Measurements from ENCODE around the gene MT1E.

MT1E gene

DNA sequence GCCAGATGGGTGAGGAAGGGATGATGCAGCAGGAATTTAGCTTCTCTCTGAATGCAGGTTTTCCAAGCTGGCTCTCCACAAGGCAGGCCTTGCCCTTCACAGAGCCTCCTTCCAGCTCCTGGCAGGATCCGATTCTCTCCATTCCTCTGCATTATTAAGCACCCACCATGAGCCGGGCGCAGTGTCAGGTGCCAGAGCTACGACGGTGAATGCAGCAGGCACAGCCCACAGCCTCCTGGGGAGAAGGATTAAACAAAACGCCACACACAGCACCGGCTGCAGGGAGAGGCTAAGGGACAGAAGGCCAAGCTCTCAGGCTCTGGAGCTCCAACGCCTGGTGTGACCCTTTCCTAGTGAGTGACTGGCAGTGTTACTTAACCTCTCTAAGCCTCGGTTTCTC is 24.3 kb upstream of the MT1E start:
- no peak for TF ChIP-seq EZH2phosphoT487 (IDR thresholded peaks at IDR 0.05; ENCODE audit: borderline replicate concordance, low read length)
- TF ChIP-seq, protein P1, sequence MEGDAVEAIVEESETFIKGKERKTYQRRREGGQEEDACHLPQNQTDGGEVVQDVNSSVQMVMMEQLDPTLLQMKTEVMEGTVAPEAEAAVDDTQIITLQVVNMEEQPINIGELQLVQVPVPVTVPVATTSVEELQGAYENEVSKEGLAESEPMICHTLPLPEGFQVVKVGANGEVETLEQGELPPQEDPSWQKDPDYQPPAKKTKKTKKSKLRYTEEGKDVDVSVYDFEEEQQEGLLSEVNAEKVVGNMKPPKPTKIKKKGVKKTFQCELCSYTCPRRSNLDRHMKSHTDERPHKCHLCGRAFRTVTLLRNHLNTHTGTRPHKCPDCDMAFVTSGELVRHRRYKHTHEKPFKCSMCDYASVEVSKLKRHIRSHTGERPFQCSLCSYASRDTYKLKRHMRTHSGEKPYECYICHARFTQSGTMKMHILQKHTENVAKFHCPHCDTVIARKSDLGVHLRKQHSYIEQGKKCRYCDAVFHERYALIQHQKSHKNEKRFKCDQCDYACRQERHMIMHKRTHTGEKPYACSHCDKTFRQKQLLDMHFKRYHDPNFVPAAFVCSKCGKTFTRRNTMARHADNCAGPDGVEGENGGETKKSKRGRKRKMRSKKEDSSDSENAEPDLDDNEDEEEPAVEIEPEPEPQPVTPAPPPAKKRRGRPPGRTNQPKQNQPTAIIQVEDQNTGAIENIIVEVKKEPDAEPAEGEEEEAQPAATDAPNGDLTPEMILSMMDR (IDR thresholded peaks at IDR 0.05; ENCODE audit: low read depth, low read length, poor library complexity, severe bottlenecking): no peak

DNA sequence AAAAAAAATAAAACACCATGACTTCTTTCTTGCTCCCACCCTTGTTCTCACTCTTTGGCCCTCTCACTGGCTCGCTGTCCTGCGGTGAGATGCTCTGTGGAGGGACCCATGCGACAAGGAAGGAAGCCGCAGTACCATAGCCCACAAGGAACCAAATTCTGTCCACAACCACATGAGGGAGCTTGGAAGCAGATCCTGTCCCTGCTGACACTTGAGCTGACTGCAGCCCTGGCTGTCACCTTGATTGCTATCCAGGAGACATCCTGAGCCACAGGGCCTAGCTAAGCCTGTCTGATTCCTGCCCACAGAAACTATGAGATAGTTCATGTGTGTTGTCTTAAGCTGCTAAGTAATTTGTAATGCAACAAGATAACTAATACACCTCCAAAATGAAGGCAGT is 22.0 kb upstream of the MT1E start:
- Histone ChIP-seq H3K79me2 (ENCODE audit: control insufficient read depth, low read length) (no peaks in the 10 kb centered on the region), H3K4me1 (ENCODE audit: control insufficient read depth, low read length) (peaks cover 2% of the 10 kb centered on the region), H3K27ac (ENCODE audit: low read depth, low read length) (no peak overlapping the region), H3K9me2 (replicated peaks; ENCODE audit: control insufficient read depth, low read length) (no peaks in the 10 kb centered on the region), H3K4me2 (ENCODE audit: low read length) (no peak overlapping the region), H3K27me3 (ENCODE audit: control insufficient read depth, low read length) (peaks cover 11% of the 10 kb centered on the region), H3K4me3 (ENCODE audit: low read length) (no peak overlapping the region), H3K9me3 (ENCODE audit: control insufficient read depth, insufficient read depth, low read length) (no peaks in the 10 kb centered on the region), H3K36me3 (ENCODE audit: control insufficient read depth, low read length) (no peaks in the 10 kb centered on the region), H3F3A (ENCODE audit: control insufficient read depth, insufficient read depth) (no peaks in the 10 kb centered on the region), H4K20me1 (ENCODE audit: control insufficient read depth, insufficient read depth, low read depth, low read length) (no peaks in the 10 kb centered on the region)
- TF ChIP-seq, protein P1 (IDR thresholded peaks at IDR 0.05; ENCODE audit: low read depth, low read length, poor library complexity, severe bottlenecking): no peak
- TF ChIP-seq EZH2phosphoT487 (IDR thresholded peaks at IDR 0.05; ENCODE audit: borderline replicate concordance, low read length): no peak

More for the DNA sequence above, 24.3 kb upstream of the MT1E start:
- Histone ChIP-seq H3K9me3 (ENCODE audit: control insufficient read depth, insufficient read depth, low read length) (no peaks in the 10 kb centered on the region), H3K4me1 (ENCODE audit: control insufficient read depth, low read length) (peaks cover 10% of the 10 kb centered on the region), H3K27ac (ENCODE audit: low read depth, low read length) (no peak overlapping the region), H3K79me2 (ENCODE audit: control insufficient read depth, low read length) (no peaks in the 10 kb centered on the region), H3K27me3 (ENCODE audit: control insufficient read depth, low read length) (peaks cover 4% of the 10 kb centered on the region; the same call in 1 of the 2 replicates), H3K4me2 (ENCODE audit: low read length) (no peak overlapping the region), H3K9me2 (replicated peaks; ENCODE audit: control insufficient read depth, low read length) (no peaks in the 10 kb centered on the region), H3K4me3 (ENCODE audit: low read length) (no peak overlapping the region), H3K36me3 (ENCODE audit: control insufficient read depth, low read length) (no peaks in the 10 kb centered on the region), H3F3A (ENCODE audit: control insufficient read depth, insufficient read depth) (peaks cover 2% of the 10 kb centered on the region; the same call in 1 of the 2 replicates), H4K20me1 (ENCODE audit: control insufficient read depth, insufficient read depth, low read depth, low read length) (no peaks in the 10 kb centered on the region)

DNA sequence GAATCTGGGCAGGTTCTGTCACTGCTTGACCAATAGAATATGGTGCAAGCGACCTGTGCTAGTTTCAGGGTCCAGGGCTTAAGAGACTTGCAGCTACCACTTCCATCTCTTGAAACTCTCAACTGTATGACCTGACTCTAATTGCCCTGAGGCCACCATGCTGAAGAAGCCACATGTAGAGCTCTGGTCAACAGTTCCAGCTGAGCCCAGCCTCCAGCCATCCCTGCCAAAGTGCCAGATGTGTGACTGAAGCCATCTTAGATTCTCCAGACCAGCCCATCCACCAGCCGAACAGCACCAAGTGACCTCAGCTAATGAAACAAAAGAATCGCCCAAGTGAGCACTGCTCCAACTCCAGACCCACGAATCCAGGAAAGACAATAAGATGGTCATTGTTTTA is 20.6 kb upstream of the MT1E start:
- Histone ChIP-seq H3K9me2 (replicated peaks; ENCODE audit: control insufficient read depth, low read length) (no peaks in the 10 kb centered on the region), H3K9me3 (ENCODE audit: control insufficient read depth, insufficient read depth, low read length) (no peaks in the 10 kb centered on the region), H3K4me2 (ENCODE audit: low read length) (no peak overlapping the region), H3K27me3 (ENCODE audit: control insufficient read depth, low read length) (peaks cover 21% of the 10 kb centered on the region), H3K79me2 (ENCODE audit: control insufficient read depth, low read length) (no peaks in the 10 kb centered on the region), H3K4me1 (ENCODE audit: control insufficient read depth, low read length) (peaks cover 16% of the 10 kb centered on the region), H3K4me3 (ENCODE audit: low read length) (no peak overlapping the region), H3K27ac (ENCODE audit: low read depth, low read length) (no peak overlapping the region), H3F3A (ENCODE audit: control insufficient read depth, insufficient read depth) (no peaks in the 10 kb centered on the region), H4K20me1 (ENCODE audit: control insufficient read depth, insufficient read depth, low read depth, low read length) (no peaks in the 10 kb centered on the region), H3K36me3 (ENCODE audit: control insufficient read depth, low read length) (no peaks in the 10 kb centered on the region)
- no peak for TF ChIP-seq EZH2phosphoT487 (IDR thresholded peaks at IDR 0.05; ENCODE audit: borderline replicate concordance, low read length)
- TF ChIP-seq, protein P1 (IDR thresholded peaks at IDR 0.05; ENCODE audit: low read depth, low read length, poor library complexity, severe bottlenecking): no peak

Data from DOHH2 (cell line).